HepG2 (cell line): ENCODE results near the gene RGS14. TPM values are rescaled to one million over a fixed set of nuclear protein-coding genes. Genes with fewer than 3 reads are reported as not detected.

Source experiments
- AGO1 ChIP-seq: fragments of 200-400 bp; formaldehyde crosslinking; IDR thresholded peaks from 2 replicates; pipeline ENCODE4 v1.6.1; 2017; ENCODE audit warnings: mild to moderate bottlenecking, low read depth, low read length, moderate library complexity; ENCODE audit not compliant: poor library complexity, severe bottlenecking
- ATF3 ChIP-seq: sonication (generic); formaldehyde crosslinking; IDR thresholded peaks from 2 replicates; pipeline ENCODE4 v1.4.0; 2020; ENCODE audit warnings: missing genetic modification reagents
- BHLHE40 ChIP-seq: IDR thresholded peaks from 2 replicates; pipeline ENCODE4 v1.6.1; 2011; ENCODE audit warnings: low read length, improper control_type of control experiment
- GABPB1 ChIP-seq: IDR thresholded peaks from 2 replicates; pipeline ENCODE4 v1.6.1; 2016; ENCODE audit warnings: mild to moderate bottlenecking, missing genetic modification reagents, moderate library complexity, missing compliant biosample characterization
- HNRNPL ChIP-seq: fragments of 200-400 bp; formaldehyde crosslinking; IDR thresholded peaks from 2 replicates; pipeline ENCODE4 v1.6.1; 2017; ENCODE audit warnings: mild to moderate bottlenecking, low read depth, low read length
- ISL2 ChIP-seq: sonication (generic); formaldehyde crosslinking; IDR thresholded peaks from 2 replicates; pipeline ENCODE4 v1.5.0; 2020; ENCODE audit warnings: missing genetic modification reagents
- MTF1 ChIP-seq: sonication (generic); formaldehyde crosslinking; IDR thresholded peaks from 2 replicates; pipeline ENCODE4 v1.5.0; 2020; ENCODE audit warnings: missing genetic modification reagents
- NFE2L1 ChIP-seq: sonication (generic); formaldehyde crosslinking; IDR thresholded peaks from 2 replicates; pipeline ENCODE4 v1.4.0; 2020; ENCODE audit warnings: missing genetic modification reagents, mild to moderate bottlenecking, borderline replicate concordance
- PAXIP1 ChIP-seq: sonication (generic); formaldehyde crosslinking; conservative IDR thresholded peaks from 2 replicates; pipeline ENCODE4 v1.4.0; 2020; ENCODE audit warnings: mild to moderate bottlenecking, missing genetic modification reagents, moderate library complexity
- ZFP62 ChIP-seq: sonication (generic); formaldehyde crosslinking; IDR thresholded peaks from 2 replicates; pipeline ENCODE4 v1.4.0; 2020; ENCODE audit warnings: missing genetic modification reagents
- ZNF407 ChIP-seq: sonication (generic); formaldehyde crosslinking; IDR thresholded peaks from one replicate; pipeline ENCODE4 v1.5.1; 2020; ENCODE audit warnings: mild to moderate bottlenecking, missing genetic modification reagents; ENCODE audit errors: not compliant biosample characterization
- ZNF451 ChIP-seq: sonication (generic); formaldehyde crosslinking; IDR thresholded peaks from 2 replicates; pipeline ENCODE4 v1.5.0; 2020; ENCODE audit warnings: mild to moderate bottlenecking, missing genetic modification reagents
- ZNF513 ChIP-seq: sonication (generic); formaldehyde crosslinking; conservative IDR thresholded peaks from 2 replicates; pipeline ENCODE4 v1.5.0; 2020; ENCODE audit warnings: missing genetic modification reagents
- ZNF772 ChIP-seq: sonication (generic); formaldehyde crosslinking; IDR thresholded peaks from 2 replicates; pipeline ENCODE4 v1.5.0; 2020; ENCODE audit warnings: mild to moderate bottlenecking, missing genetic modification reagents
- ZNF883 ChIP-seq: sonication (generic); formaldehyde crosslinking; IDR thresholded peaks from 2 replicates; pipeline ENCODE4 v1.5.1; 2020; ENCODE audit warnings: mild to moderate bottlenecking, missing genetic modification reagents; ENCODE audit errors: not compliant biosample characterization
- polyA plus RNA-seq, 8 experiments: library from polyadenylated mRNA; depleted of rRNA in 3 of 8; stranded (reverse) in 7 of 8; unstranded in 1 of 8; fragments of >200 nt; fragmentation: Illumina TruSeq in 4 of 8; extraction: Trizol in 4 of 8; gene quantifications; 2 replicates each; pipeline versions ENCODE4 v1.2.1 to v1.2.3, GENCODE V29; 2011 to 2016; ENCODE audit warnings: low read depth in 4 of 8, missing spikeins in 1 of 8, mixed read lengths in 1 of 8; ENCODE audit not compliant: insufficient read depth in 1 of 8
- total RNA-seq, 5 experiments: library from RNA; depleted of rRNA; stranded (reverse); fragments of >200 nt; fragmentation: Illumina TruSeq; extraction: Trizol; gene quantifications; 2 replicates each; pipeline ENCODE4 v1.2.3, GENCODE V29; 2016; ENCODE audit warnings: low read depth in 1 of 5

The RGS14 gene
- total and polyA plus RNA-seq, 2 of the 13 experiments (the other 11 are each of a cell fraction or from before 2014, with no cell fraction given), result 11.1 to 17.2 TPM

- no peak for TF ChIP-seq ZNF513 (CRISPR knock-in tag)
- TF ChIP-seq MTF1, result no peak
- no peak; the same call in 1 of the 2 replicates for TF ChIP-seq GABPB1 (CRISPR knock-in tag)
- no peak for TF ChIP-seq ATF3 (CRISPR knock-in tag)
- no peak; the same call in 1 of the 2 replicates for TF ChIP-seq BHLHE40
- no peak for TF ChIP-seq NFE2L1 (CRISPR knock-in tag)
- TF ChIP-seq ZFP62 (CRISPR knock-in tag), result no peak
- TF ChIP-seq ISL2 (CRISPR knock-in tag), result no peak
- TF ChIP-seq AGO1, result no peak
- TF ChIP-seq HNRNPL, result no peak
- no peak for TF ChIP-seq ZNF451
- TF ChIP-seq ZNF883 (CRISPR knock-in tag), result no peak
- TF ChIP-seq ZNF772 (CRISPR knock-in tag), result no peak
- TF ChIP-seq PAXIP1 (CRISPR knock-in tag), result no peak
- TF ChIP-seq ZNF407, result no peak
Measured at GRCh38 chr5:177403792-177404640, 46.3 kb downstream of the RGS14 start (continued).
